ENCODE results near the gene HAS3.
"Not testable (repeated sequence)": the region's sequence is repeated elsewhere in the genome, so short reads cannot be mapped to it uniquely, and the experiment has no call there.

HAS3 gene

DNA sequence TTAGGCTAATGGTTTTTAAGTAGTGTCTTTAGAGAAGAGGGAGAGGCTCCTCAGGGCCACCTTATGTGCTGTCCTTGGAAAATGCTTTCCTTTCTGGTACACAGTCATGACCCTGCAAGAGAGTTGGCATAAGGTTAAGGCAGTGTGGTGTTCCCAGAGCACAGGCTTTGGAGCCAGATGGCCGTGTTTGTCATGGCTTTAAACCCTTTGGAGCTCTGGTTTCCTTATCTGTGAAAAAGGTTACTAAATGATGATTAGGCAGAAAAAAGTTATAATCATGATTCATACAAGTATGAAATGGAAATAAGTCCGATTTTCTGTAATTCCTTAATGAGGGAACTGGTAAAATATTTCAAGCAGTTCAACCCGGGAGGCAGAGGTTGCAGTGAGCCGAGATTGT, 40.2 kb downstream of the HAS3 start:
- DNase-seq: no peak

DNA sequence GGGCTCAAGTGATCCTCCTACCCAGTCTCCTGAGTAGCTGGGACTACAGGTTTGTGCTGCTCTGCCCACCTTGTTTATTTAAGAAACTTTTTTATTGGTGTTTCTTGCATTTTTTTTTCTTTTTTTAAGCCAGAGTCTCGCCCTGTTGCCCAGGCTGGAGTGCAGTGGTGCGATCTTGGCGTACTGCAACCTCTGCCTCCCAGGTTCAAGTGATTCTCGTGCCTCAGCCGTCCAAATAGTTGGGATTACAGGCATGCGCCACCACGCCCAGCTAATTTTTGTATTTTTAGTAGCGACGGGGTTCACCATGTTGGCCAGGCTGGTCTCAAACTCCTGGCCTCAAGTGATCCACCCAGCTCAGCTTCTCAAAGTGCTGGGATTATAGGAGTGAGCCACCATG, 44.2 kb downstream of the HAS3 start:
- DNase-seq: not testable (repeated sequence)

DNA sequence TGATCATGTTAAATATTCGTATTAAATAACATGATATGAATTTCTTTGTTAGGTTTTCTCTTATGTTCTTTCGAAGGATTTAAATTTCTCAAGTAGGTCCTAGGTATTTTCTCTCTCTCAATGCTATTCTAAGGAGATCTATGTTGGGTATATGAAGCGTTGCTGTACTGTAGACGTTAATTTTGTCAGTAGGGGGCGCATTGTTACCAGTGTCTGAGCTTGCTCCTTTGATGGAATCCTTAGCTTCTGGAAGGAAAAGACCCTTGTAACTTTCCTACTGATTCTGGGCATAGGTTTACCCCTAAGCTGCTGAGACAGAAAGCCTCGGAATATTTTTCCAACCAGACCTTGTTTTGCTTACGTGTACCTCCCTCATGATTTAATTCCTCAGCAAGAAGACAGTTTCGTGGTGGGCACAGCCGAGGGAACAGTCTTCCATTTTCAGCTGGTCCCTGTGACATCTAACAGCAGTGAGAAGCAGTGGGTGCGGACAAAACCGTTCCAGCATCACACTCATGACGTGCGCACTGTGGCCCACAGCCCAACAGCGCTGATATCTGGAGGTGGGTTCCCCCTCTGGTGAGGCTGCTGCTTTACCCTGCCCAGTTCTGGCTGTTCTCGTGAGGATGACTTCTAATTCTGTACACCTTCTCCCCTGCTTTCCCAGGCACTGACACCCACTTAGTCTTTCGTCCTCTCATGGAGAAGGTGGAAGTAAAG, 44.9 kb downstream of the HAS3 start:
- peak; percentile 56 for DNase-seq

DNA sequence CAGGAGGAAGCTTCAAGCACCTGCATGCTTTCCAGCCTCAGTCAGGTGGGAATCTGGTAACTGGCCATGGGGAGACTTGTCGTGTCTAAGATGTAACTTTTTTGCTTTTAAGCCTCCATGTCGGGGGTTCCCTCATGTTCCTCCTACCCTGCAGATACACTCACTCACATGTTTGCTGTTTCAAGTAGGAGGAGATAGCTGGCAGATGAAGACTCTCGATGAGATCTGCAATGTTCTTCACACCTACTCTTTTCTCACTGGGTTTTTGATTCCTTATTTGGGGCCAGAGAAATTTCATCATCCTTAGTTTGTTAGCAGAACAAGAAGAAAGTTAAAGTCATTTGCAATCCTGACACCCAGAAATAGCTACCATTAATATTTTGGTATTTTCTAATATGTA, 51.7 kb downstream of the HAS3 start:
- no peak for DNase-seq

DNA sequence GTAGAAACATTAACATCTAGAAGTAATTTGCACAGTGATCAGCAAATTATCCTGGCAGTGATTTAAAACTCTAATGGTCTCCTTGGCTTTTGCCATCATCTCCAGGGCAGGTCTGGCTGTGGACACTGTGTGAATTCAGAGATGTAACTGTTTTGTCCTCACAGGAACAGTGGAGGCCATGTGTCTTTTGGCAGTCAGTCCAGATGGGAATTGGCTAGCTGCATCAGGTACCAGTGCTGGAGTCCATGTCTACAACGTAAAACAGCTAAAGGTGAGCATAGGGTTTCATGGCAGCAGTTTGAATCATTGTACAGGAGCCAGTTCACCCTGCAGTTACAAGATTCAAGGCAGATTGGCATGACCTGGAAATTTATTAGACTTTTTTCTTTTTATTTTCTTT, 54.7 kb downstream of the HAS3 start:
- DNase-seq: no peak

DNA sequence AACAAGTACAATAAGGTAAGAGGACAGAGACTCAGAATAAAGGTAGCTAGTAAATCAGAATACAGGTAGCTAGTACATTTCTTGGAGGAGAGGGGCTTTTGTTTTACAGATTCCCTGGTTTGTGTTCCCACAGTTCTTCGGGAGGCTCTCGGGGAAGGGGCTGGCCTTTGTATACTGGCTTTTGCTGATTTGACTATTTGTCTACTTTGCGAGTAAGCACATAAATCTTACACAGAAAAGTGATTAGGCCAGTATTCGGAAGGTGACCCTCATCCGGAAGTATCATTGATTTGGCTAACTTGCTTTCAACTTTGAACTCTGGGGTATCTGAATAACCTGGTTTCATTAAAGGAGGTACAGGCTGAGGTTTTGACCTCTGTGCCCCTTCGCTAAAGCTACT, 60.1 kb downstream of the HAS3 start:
- DNase-seq: no peak

DNA sequence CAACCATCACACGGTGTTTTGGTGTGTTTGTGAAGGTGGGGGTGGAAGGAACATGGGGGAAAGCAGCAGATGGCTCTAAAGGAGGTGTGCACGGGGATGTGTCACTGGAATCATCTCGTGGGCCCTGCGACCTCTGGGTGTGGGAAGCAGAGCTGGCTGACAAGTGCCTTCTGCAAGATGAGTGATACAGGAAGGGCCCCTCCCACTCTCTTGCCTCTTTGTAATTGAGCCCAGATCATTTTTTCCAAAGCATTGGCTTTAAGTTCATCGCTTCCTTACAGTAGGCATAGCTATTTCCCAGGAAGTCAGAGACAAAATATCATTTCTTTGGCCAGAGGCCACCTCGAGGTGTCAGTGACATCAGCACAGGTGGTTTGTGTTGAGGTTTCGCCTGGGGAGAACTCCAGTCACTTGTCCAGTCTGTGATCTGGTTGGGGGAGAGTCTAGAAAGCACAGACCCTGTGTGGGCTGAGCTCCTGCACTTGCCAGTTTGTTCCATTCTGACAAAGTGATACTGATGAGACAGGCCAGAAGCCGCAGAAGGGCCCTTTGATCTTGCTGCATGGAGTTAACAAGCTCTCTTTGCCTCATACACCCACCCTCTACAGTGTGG, 60.9 kb downstream of the HAS3 start:
- peak; percentile 8 for DNase-seq

DNA sequence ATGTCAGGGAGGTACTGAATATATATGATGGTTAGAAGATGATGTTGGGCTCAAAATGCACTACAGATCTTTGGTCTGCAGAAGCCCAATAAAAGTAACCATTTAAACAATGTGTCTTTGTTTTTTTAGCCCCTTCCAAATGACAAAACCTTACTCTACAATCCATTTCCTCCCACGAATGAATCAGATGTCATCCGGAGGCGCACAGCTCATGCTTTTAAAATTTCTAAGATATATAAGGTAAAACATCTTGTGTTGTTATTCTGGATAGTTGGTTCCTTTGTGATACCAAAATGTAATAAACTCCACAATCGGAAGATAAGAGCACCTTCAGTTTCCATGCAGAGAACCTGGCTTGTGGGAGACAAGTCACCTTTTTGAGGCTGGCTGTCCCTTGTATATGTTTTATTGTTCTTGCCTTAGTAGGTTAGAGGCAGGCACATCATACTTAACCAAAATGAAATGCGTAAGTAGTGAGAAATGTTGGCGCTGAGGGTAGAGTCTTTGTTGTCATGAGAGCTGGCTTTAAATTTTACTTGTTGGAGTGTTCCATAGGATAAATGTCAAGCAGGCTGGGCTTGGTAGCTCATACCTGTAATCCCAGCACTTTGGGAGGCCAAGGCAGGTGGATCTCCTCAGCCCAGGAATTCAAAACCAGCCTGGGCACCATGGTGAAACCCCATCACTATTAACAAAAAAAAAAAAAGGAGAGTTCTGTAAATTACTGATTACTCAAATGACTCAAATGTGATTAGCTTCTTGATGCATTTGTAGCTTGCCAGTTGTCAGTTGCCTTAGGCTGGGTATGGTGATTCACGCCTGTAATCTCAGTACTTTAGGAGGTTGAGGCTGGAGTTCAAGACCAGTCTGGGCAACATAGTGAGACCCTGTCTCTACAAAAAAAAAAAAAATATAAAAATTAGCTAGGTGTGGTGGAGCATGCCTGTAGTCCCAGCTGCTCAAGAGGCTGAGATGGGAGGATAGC, 61.8 kb downstream of the HAS3 start:
- DNase-seq: no peak

Data from central memory CD4-positive, alpha-beta T cell (primary cell).